Measurements from ENCODE around the gene LHX8.

GRCh38 chr1:75174031-75174760 lies 40.0 kb downstream of the LHX8 start:
- TF ChIP-seq TARDBP (IDR thresholded peaks at IDR 0.05) = no peak
- TF ChIP-seq NFRKB (IDR thresholded peaks at IDR 0.05) = no peak
- TF ChIP-seq FOXM1 (IDR thresholded peaks at IDR 0.05; ENCODE audit: borderline replicate concordance) = no peak
- no peak for TF ChIP-seq ELF4 (IDR thresholded peaks at IDR 0.05)
- TF ChIP-seq ARNT (IDR thresholded peaks at IDR 0.05) = no peak
- no peak for TF ChIP-seq SUZ12 (IDR thresholded peaks at IDR 0.05)
- TF ChIP-seq FOXK2 (IDR thresholded peaks at IDR 0.05) = no peak
- TF ChIP-seq BHLHE40 (IDR thresholded peaks at IDR 0.05; ENCODE audit: borderline replicate concordance) = no peak
- TF ChIP-seq L3MBTL2 (conservative IDR thresholded peaks at IDR 0.05) = no peak
- no peak for TF ChIP-seq HDGF (IDR thresholded peaks at IDR 0.05; ENCODE audit: borderline replicate concordance)
- no peak for TF ChIP-seq FOXA1 (IDR thresholded peaks at IDR 0.05)
- no peak for TF ChIP-seq SP1 (IDR thresholded peaks at IDR 0.05)
- no peak for TF ChIP-seq CTBP1 (IDR thresholded peaks at IDR 0.05; ENCODE audit: borderline replicate concordance)
